Upper lobe of left lung (tissue), 6 donors: ENCODE data around the gene CNGA1. TPM values are rescaled to one million over a fixed set of nuclear protein-coding genes. Genes with fewer than 3 reads are reported as not detected.

Experiments used
- ATAC-seq, 2 donors: fragments of 200-7000 bp; cut with Tn5 transposase; one replicate each; pipeline ENCODE4 v1.9.1; 2022; ENCODE audit warnings: mild to moderate bottlenecking in 2 of 2, moderate library complexity in 2 of 2; ENCODE audit not compliant: low FRiP score in 2 of 2
- DNase-seq, 2 donors: peaks; one replicate each; pipeline ENCODE4 v3.0.0-alpha.2; 2019 to 2020
- H3K27ac ChIP-seq, 4 donors: fragments of 200-600 bp; sonication (generic); one replicate each; pipeline ENCODE4 v1.5.1; 2016 to 2019
- H3K27me3 ChIP-seq, 4 donors: fragments of 200-600 bp; sonication (generic); one replicate each; pipeline ENCODE4 v1.5.1; 2017 to 2019
- H3K36me3 ChIP-seq, 4 donors: fragments of 200-600 bp; sonication (generic); one replicate each; pipeline ENCODE4 v1.5.1; 2016 to 2019
- H3K4me1 ChIP-seq, 4 donors: fragments of 200-600 bp; sonication (generic); one replicate each; pipeline ENCODE4 v1.5.1; 2018 to 2019
- H3K4me3 ChIP-seq, 4 donors: fragments of 200-600 bp; sonication (generic); one replicate each; pipeline ENCODE4 v1.5.1; 2017 to 2019; ENCODE audit warnings: mild to moderate bottlenecking in 2 of 4, moderate library complexity in 1 of 4
- H3K9me3 ChIP-seq, 4 donors: fragments of 200-600 bp; sonication (generic); one replicate each; pipeline ENCODE4 v1.5.1; 2018 to 2019
- CTCF ChIP-seq, 6 experiments: fragments of 450-650 bp in 4 of 6; fragments of 200-600 bp in 2 of 6; sonication (generic) in 2 of 6; IDR thresholded peaks; one replicate each; pipeline ENCODE4 v1.5.1; 2016 to 2019; ENCODE audit warnings: antibody characterized with exemption in 6 of 6
- EP300 ChIP-seq, 4 donors: sonication (generic); formaldehyde crosslinking; IDR thresholded peaks; one replicate each; pipeline ENCODE4 v1.5.1; 2017; ENCODE audit warnings: antibody characterized with exemption in 4 of 4, control low read depth in 2 of 4
- POLR2A ChIP-seq, 4 donors: fragments of 450-650 bp; IDR thresholded peaks; one replicate each; pipeline ENCODE4 v1.5.1; 2016 to 2017; ENCODE audit warnings: antibody characterized with exemption in 4 of 4, mild to moderate bottlenecking in 2 of 4
- POLR2AphosphoS5 ChIP-seq, 2 donors: sonication (generic); formaldehyde crosslinking; IDR thresholded peaks; one replicate each; pipeline ENCODE4 v1.5.1; 2017; ENCODE audit warnings: antibody characterized with exemption in 2 of 2
- WGBS, 2 donors: methylation state at CpG; one replicate each; pipeline ENCODE4 v1.1.5; 2017 to 2018; 5-methylcytosine and 5-hydroxymethylcytosine counted together
- total RNA-seq, 6 donors: library from RNA; depleted of rRNA in 4 of 6; stranded (reverse); fragments of >200 nt in 4 of 6; gene quantifications; one replicate each; pipeline versions ENCODE4 v1.1.0 to v1.2.1, GENCODE V29; 2016 to 2021
- donor health status: DM: no; HTN: no; CAD: no; lungs with moderate emphysema.
- donor health status: DM: no; HTN: yes; CAD: no; lungs with severe emphysema.

CNGA1 gene
- total RNA-seq, 6 donors from 2014 or later = 0.20 to 0.91 (median 0.69) TPM; not detected in 3

GRCh38 chr4:47907089-47907646 lies 109.3 kb downstream of the CNGA1 start:
- no peak for TF ChIP-seq POLR2A (IDR thresholded peaks at IDR 0.05)
- no peak for TF ChIP-seq POLR2AphosphoS5 (IDR thresholded peaks at IDR 0.05)
- no peak for TF ChIP-seq EP300 (IDR thresholded peaks at IDR 0.05)
- no peak for TF ChIP-seq CTCF (IDR thresholded peaks at IDR 0.05)
- no peak for DNase-seq
- Histone ChIP-seq H3K4me3 (no peak overlapping the region), H3K9me3 (no peaks in the 10 kb centered on the region), H3K27me3 (no peaks in the 10 kb centered on the region), H3K4me1 (peaks cover 0 to 8% (median 6%) of the 10 kb centered on the region in 4 donors), H3K36me3 (peaks cover 0 to 82% (median 9%) of the 10 kb centered on the region in 4 donors), H3K27ac (no peak overlapping the region)
- ATAC-seq = no peak
- 0 to 57% methylated on average over 1 of the region's 1 CpG for WGBS, 2 donors

GRCh38 chr4:47899639-47900038 lies 116.8 kb downstream of the CNGA1 start:
- Histone ChIP-seq H3K36me3 (peaks cover 15 to 86% (median 37%) of the 10 kb centered on the region in 4 donors), H3K4me1 (no peaks in the 10 kb centered on the region), H3K9me3 (no peaks in the 10 kb centered on the region), H3K27ac (no peak overlapping the region), H3K4me3 (no peak overlapping the region), H3K27me3 (no peaks in the 10 kb centered on the region)
- WGBS, 2 donors = 60 to 71% methylated on average over 1 of the region's 1 CpG
- TF ChIP-seq POLR2A (IDR thresholded peaks at IDR 0.05) = no peak
- TF ChIP-seq CTCF (IDR thresholded peaks at IDR 0.05) = no peak
- TF ChIP-seq EP300 (IDR thresholded peaks at IDR 0.05) = no peak
- TF ChIP-seq POLR2AphosphoS5 (IDR thresholded peaks at IDR 0.05) = no peak
- DNase-seq (no peak), ATAC-seq (no peak)

GRCh38 chr4:47891928-47892327 lies 124.6 kb downstream of the CNGA1 start:
- Histone ChIP-seq H3K27me3 (no peaks in the 10 kb centered on the region), H3K4me3 (no peak overlapping the region), H3K9me3 (no peaks in the 10 kb centered on the region), H3K27ac (no peak overlapping the region), H3K4me1 (no peaks in the 10 kb centered on the region), H3K36me3 (peaks cover 17 to 93% (median 33%) of the 10 kb centered on the region in 4 donors)
- no peak for ATAC-seq
- WGBS, 2 donors = 89 to 96% methylated on average over 1 of the region's 1 CpG
- DNase-seq = no peak
- TF ChIP-seq CTCF (IDR thresholded peaks at IDR 0.05) = no peak
- no peak for TF ChIP-seq POLR2AphosphoS5 (IDR thresholded peaks at IDR 0.05)
- TF ChIP-seq EP300 (IDR thresholded peaks at IDR 0.05) = no peak
- TF ChIP-seq POLR2A (IDR thresholded peaks at IDR 0.05) = no peak

Other genes starting within 250 kb of the CNGA1 start
- gene CORIN, start 178.6 kb downstream of the CNGA1 start, total RNA-seq = 1 to 10 TPM in 4 of 6 donors, under 1 TPM in 2; 0.55 to 9.4 (median 2.4) TPM
- 10 to 100 TPM in 4 of 6 donors, 1 to 10 TPM in 2; 5.0 to 23.4 (median 10.6) TPM for gene NFXL1, start 102.1 kb downstream of the CNGA1 start, total RNA-seq
- 1 to 10 TPM in 4 of 6 donors, under 1 TPM in 2; under 0.01 to 8.9 (median 2.9) TPM for gene NIPAL1, start 91 bp upstream of the CNGA1 start, total RNA-seq
- 10 to 100 TPM in 2 of 6 donors, 1 to 10 TPM in 4; 4.0 to 16.8 (median 6.2) TPM for gene TXK, start 117.6 kb upstream of the CNGA1 start, total RNA-seq